ENCODE results near the gene ADCY3.

Gene ADCY3

DNA sequence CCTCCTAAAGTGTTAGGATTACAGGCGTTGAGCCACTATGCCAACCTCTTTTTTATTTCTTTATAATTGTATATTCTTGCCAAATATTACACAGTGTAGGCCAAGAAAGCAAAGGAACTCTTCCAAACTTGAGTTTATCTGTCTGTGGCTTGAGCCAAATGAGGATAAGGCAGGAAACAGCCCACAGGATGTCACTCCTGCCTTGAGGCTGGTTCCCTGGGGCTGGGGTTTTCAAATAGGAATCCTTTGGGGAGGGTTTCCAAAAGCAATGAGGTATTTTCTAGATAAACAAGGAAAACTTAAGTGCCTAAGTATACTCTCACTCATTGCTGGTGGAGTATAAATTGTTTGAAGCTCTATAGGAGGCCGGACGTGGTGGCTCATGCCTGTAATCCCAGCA, 56.4 kb downstream of the ADCY3 start:
- Histone ChIP-seq H3K27ac (no peak overlapping the region), H3K4me3 (no peak overlapping the region)
- DNase-seq (ENCODE audit: low spot score): no peak
- TF ChIP-seq CTCF (IDR thresholded peaks at IDR 0.05): no peak

DNA sequence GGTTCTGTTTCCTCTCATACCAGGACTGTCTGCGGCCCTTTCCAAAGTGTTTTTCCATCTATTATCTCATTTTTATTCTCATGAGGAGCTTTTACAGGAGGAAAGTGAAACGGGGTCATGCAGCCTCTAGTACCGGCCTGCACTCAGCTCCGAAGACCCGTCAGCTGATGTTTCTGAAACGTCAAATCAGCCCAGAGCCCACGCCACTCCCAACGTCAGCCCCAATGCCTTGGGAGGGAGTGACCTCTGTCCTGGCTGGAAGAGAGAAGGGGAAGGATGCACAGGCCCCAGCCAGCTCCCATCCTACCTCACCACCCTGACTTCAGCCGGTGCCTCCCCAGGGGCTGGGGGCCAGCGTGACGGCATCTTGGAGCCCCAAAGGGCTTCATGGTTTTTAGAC, 58.5 kb downstream of the ADCY3 start:
- no peak for DNase-seq (ENCODE audit: low spot score)
- Histone ChIP-seq H3K27ac (peak overlapping the region in 1 of 2 donors; percentile 57), H3K4me3 (no peak overlapping the region)
- TF ChIP-seq CTCF (IDR thresholded peaks at IDR 0.05): no peak

GRCh38 chr2:24860631-24861030, 59.4 kb downstream of the ADCY3 start:
- no peak overlapping the region for H3K4me3 ChIP-seq
- no peak for DNase-seq (ENCODE audit: low spot score)
- no peak for TF ChIP-seq CTCF (IDR thresholded peaks at IDR 0.05)
- no peak overlapping the region for H3K27ac ChIP-seq

GRCh38 chr2:24859968-24860600, 60.0 kb downstream of the ADCY3 start:
- Histone ChIP-seq H3K27ac (peak overlapping the region in 1 of 2 donors; percentile 12), H3K4me3 (no peak overlapping the region)
- no peak for DNase-seq (ENCODE audit: low spot score)
- no peak for TF ChIP-seq CTCF (IDR thresholded peaks at IDR 0.05)

DNA sequence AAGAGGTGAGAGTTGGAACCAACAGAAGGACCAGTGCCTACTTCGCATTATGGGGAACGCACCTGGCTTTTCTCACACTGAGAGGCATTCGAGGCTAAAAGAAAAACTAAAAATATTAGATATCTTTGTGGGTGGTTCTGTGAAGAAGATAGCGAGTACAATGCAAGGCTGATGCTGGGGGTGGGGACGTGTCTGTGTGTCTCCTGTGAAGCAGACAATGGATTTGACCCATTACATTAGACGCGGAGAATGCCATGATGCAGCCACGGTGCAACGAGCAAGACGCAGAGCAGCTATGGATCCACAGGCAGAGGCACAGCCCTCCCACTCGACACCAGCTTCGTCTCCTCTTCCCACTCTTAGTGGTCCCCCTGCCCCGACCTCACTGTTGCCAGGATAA, 61.0 kb downstream of the ADCY3 start:
- TF ChIP-seq CTCF (IDR thresholded peaks at IDR 0.05): no peak
- Histone ChIP-seq H3K4me3 (no peak overlapping the region), H3K27ac (no peak overlapping the region)
- no peak for DNase-seq (ENCODE audit: low spot score)

DNA sequence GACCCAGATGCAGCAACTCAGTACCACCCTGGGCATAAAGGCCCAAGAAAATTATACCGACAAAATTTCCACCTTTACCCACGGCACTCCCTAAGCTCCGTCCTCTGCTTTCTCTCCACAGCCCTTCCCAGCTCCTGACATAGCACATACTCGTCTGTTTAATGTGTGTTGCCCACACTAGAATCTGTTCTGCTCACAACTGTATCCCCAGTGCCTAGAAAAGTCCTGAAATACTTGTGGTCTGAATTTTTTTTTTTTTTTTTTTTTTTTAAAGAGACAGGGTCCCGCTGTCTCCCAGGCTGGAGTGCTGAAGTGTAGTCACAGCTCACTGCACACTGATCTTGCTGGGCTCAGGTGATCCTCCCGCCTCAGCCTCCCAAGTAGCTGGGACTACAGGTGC, 62.3 kb downstream of the ADCY3 start:
- DNase-seq (ENCODE audit: low spot score): no peak
- Histone ChIP-seq H3K27ac (no peak overlapping the region), H3K4me3 (no peak overlapping the region)
- no peak for TF ChIP-seq CTCF (IDR thresholded peaks at IDR 0.05)

DNA sequence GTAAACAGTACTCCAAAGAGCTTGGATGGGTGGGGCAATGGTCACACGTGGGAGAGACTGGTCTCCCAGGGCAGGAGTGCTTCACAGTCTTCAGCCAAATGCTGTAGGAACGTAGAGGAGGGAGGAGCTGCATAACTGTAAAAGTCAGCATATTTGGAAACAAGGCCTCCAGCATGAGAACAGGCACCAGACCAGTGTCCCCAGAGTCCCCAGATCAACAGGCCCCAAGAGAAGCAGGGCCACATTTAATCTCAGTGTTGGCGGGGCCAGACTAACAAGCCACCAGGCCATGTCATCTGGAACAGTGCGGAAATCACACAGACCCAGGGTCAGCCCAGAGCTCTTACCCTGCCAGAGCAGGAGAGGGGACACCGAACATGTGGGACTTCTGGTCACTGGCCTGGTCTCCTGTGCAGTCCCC, 63.2 kb downstream of the ADCY3 start:
- DNase-seq (ENCODE audit: low spot score): no peak
- Histone ChIP-seq H3K4me3 (no peak overlapping the region), H3K27ac (peak overlapping the region; percentile 74 to 81)
- no peak for TF ChIP-seq CTCF (IDR thresholded peaks at IDR 0.05)

Measured in coronary artery (tissue), 2 donors.